ENCODE data around the gene GCN1. TPM values are rescaled to one million over a fixed set of nuclear protein-coding genes. Genes with fewer than 3 reads are reported as not detected.

GCN1 gene
- total RNA-seq, 1 experiment from 2014 or later, result 181 TPM

DNA sequence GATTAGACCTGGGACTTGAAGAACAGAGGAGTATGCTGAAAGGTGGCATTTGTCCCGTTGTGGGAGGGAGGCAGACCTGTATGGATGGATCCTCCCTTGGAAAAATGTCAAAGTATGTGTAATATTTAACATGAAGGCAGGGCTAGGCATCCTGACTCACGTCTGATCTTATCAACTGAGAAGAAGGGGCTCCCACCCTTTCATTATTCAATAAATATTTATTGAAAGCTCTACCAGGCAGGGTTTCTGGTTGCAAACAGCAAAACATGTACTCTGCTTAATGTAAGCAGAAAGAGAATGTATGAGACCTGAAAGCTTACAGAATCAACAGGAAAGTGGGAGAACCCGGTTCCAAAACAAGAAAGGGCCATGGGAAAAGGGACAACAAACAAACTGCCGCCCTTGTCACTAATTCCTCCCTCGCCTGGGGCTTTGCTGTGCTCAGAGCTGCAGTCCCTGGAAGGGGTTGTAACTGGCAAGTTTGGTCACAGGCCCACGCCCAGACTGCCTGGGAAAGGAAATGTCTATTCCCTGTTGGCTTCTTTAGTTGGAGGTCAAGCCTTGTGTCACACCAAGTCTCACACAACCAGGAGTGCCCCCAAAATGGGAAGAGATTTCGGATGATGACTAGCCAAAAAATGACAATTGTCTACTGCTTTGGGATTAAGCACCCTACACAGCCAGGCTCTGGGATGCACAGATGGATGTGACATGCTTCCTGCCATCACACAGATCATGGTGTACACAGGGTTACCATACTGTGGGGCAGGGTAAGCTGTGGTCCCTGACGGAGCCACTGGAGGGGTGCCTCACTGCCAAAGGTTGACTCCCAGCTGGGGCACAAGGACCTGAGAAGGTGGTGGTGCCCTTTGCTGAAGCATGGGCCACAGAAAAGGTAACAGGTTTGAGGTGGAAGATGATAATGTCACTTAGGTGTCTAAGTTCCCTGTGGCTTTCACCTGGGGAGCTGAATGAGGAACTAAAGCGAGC lies 114.8 kb downstream of the GCN1 start:
- no peak overlapping the region for H3K4me3 Mint-ChIP-seq
- H3K9me3 Mint-ChIP-seq, result no peaks in the 10 kb centered on the region
- POLR2A ChIA-PET, result interaction anchor here (0.6 kb wide), 1 partner anchor 299 kb away, joined by 3 read pairs; no protein-coding TSS in a partner anchor
- TF ChIP-seq FOXK1 (CRISPR knock-in tag; IDR thresholded peaks at IDR 0.05) (no peak), NR2C2 (CRISPR knock-in tag; IDR thresholded peaks at IDR 0.05) (no peak), ZMAT4 (CRISPR knock-in tag; IDR thresholded peaks at IDR 0.05) (no peak), ESRRA (CRISPR knock-in tag; IDR thresholded peaks at IDR 0.05; ENCODE audit: borderline replicate concordance) (no peak)
- no peak for ATAC-seq
- H3K27ac Mint-ChIP-seq, result no peak overlapping the region
- CTCF ChIA-PET, result interaction anchor here (2.4 kb wide), 1 partner anchor 7 kb away, joined by 9 read pairs; no protein-coding TSS in a partner anchor
- 0 out of 2 replicates have a peak, but pooled peaks cover 9% of the 10 kb centered on the region for H3K4me1 Mint-ChIP-seq
- H3K36me3 Mint-ChIP-seq, result peaks cover 12% of the 10 kb centered on the region
- DNase-seq (ENCODE audit: low spot score), result no peak
- no peaks in the 10 kb centered on the region for H3K27me3 Mint-ChIP-seq (ENCODE audit: low read depth)

DNA sequence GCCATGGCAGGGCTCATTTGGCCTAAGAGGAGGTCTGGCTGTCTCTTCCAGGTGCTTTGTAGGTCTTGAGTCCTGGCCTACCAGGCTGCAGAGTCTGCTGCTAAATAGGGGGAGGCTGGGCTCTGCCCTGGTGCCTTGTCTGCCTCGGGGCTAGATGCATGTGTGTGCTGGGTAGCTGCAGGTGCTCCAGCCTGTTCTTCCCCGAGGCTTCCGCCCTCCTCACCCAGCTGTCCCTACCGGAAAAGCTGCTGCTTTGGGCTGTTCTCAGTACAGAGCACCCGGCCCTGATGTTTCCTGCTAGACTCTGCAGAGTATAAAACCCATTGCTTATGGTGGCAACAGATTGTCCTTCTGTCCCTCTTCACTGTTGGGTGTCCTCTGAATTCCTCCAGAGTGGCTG lies 115.6 kb downstream of the GCN1 start:
- POLR2A ChIA-PET, result interaction anchor here (0.6 kb wide), 1 partner anchor 299 kb away, joined by 3 read pairs; no protein-coding TSS in a partner anchor
- no peak for TF ChIP-seq SMAD4 (CRISPR knock-in tag; IDR thresholded peaks at IDR 0.05)
- no peak for TF ChIP-seq NFYB (CRISPR knock-in tag; conservative IDR thresholded peaks at IDR 0.05; ENCODE audit: low read depth)
- TF ChIP-seq MXD4 (CRISPR knock-in tag; IDR thresholded peaks at IDR 0.05; ENCODE audit: borderline replicate concordance), result no peak
- TF ChIP-seq SP1 (CRISPR knock-in tag; conservative IDR thresholded peaks at IDR 0.05), result no peak
- TF ChIP-seq IRF2 (CRISPR knock-in tag; IDR thresholded peaks at IDR 0.05; ENCODE audit: borderline replicate concordance, low read depth), result no peak
- TF ChIP-seq ZNF232 (CRISPR knock-in tag; IDR thresholded peaks at IDR 0.05), result no peak
- TF ChIP-seq PRRX2 (CRISPR knock-in tag; IDR thresholded peaks at IDR 0.05), result no peak
- no peak for TF ChIP-seq TEAD4 (CRISPR knock-in tag; IDR thresholded peaks at IDR 0.05)
- no peak for TF ChIP-seq NR1H2 (CRISPR knock-in tag; IDR thresholded peaks at IDR 0.05)
- no peak for TF ChIP-seq ZBTB21 (CRISPR knock-in tag; IDR thresholded peaks at IDR 0.05; ENCODE audit: borderline replicate concordance)
- TF ChIP-seq TEAD1 (CRISPR knock-in tag; IDR thresholded peaks at IDR 0.05), result no peak
- CTCF ChIA-PET, result interaction anchor here (0.7 to 2.4 kb wide), 2 partner anchors 8 to 288 kb away, joined by 4 to 9 read pairs; no protein-coding TSS in a partner anchor
- Mint-ChIP-seq H3K27ac (no peak overlapping the region), H3K27me3 (ENCODE audit: low read depth) (no peaks in the 10 kb centered on the region), H3K4me1 (0 out of 2 replicates have a peak, but pooled peaks cover 6% of the 10 kb centered on the region), H3K36me3 (peaks cover 9% of the 10 kb centered on the region), H3K4me3 (no peak overlapping the region), H3K9me3 (no peaks in the 10 kb centered on the region)
- ATAC-seq (peak; percentile 22; the same call in 1 of the 2 replicates), DNase-seq (ENCODE audit: low spot score) (no peak)

DNA sequence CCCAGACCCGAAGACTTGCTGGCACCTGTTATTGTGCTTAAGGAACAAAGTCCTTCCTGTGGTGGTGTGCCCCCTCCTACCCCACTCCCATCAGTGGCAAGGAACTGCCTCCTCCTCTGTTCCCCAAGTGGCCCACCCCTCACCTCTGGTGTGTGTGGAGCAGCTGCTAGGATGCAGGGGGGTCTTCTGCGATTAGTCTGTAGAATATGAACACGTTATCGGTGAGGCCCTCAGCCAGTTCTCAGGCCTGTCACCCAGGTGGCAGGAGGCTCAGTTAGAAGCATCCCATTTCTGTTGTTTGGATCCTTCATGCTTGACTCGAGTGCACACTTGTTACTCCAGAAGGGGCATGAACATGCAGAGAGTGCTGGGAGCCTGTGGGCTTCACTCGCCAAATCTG lies 117.3 kb downstream of the GCN1 start:
- no peak for DNase-seq (ENCODE audit: low spot score)
- CTCF ChIA-PET, result interaction anchor here (1.5 to 2.4 kb wide), 2 partner anchors 10 to 188 kb away, joined by 3 to 9 read pairs; partner anchors contain the start of gene PXN
- Mint-ChIP-seq H3K36me3 (peaks cover 8% of the 10 kb centered on the region), H3K27me3 (ENCODE audit: low read depth) (no peaks in the 10 kb centered on the region), H3K27ac (no peak overlapping the region), H3K4me3 (no peak overlapping the region), H3K9me3 (no peaks in the 10 kb centered on the region), H3K4me1 (0 out of 2 replicates have a peak, but pooled peaks cover 6% of the 10 kb centered on the region)
- ATAC-seq, result no peak
- POLR2A ChIA-PET, result no interaction called here
- TF ChIP-seq, protein P1, sequence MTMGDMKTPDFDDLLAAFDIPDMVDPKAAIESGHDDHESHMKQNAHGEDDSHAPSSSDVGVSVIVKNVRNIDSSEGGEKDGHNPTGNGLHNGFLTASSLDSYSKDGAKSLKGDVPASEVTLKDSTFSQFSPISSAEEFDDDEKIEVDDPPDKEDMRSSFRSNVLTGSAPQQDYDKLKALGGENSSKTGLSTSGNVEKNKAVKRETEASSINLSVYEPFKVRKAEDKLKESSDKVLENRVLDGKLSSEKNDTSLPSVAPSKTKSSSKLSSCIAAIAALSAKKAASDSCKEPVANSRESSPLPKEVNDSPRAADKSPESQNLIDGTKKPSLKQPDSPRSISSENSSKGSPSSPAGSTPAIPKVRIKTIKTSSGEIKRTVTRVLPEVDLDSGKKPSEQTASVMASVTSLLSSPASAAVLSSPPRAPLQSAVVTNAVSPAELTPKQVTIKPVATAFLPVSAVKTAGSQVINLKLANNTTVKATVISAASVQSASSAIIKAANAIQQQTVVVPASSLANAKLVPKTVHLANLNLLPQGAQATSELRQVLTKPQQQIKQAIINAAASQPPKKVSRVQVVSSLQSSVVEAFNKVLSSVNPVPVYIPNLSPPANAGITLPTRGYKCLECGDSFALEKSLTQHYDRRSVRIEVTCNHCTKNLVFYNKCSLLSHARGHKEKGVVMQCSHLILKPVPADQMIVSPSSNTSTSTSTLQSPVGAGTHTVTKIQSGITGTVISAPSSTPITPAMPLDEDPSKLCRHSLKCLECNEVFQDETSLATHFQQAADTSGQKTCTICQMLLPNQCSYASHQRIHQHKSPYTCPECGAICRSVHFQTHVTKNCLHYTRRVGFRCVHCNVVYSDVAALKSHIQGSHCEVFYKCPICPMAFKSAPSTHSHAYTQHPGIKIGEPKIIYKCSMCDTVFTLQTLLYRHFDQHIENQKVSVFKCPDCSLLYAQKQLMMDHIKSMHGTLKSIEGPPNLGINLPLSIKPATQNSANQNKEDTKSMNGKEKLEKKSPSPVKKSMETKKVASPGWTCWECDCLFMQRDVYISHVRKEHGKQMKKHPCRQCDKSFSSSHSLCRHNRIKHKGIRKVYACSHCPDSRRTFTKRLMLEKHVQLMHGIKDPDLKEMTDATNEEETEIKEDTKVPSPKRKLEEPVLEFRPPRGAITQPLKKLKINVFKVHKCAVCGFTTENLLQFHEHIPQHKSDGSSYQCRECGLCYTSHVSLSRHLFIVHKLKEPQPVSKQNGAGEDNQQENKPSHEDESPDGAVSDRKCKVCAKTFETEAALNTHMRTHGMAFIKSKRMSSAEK (CRISPR knock-in tag; IDR thresholded peaks at IDR 0.05; ENCODE audit: borderline replicate concordance), result no peak
- TF ChIP-seq SP1 (CRISPR knock-in tag; conservative IDR thresholded peaks at IDR 0.05), result no peak
- TF ChIP-seq, protein P2, sequence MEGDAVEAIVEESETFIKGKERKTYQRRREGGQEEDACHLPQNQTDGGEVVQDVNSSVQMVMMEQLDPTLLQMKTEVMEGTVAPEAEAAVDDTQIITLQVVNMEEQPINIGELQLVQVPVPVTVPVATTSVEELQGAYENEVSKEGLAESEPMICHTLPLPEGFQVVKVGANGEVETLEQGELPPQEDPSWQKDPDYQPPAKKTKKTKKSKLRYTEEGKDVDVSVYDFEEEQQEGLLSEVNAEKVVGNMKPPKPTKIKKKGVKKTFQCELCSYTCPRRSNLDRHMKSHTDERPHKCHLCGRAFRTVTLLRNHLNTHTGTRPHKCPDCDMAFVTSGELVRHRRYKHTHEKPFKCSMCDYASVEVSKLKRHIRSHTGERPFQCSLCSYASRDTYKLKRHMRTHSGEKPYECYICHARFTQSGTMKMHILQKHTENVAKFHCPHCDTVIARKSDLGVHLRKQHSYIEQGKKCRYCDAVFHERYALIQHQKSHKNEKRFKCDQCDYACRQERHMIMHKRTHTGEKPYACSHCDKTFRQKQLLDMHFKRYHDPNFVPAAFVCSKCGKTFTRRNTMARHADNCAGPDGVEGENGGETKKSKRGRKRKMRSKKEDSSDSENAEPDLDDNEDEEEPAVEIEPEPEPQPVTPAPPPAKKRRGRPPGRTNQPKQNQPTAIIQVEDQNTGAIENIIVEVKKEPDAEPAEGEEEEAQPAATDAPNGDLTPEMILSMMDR (IDR thresholded peaks at IDR 0.05), result no peak
- TF ChIP-seq FOXJ3 (CRISPR knock-in tag; IDR thresholded peaks at IDR 0.05; ENCODE audit: borderline replicate concordance), result no peak
- TF ChIP-seq ZNF281 (CRISPR knock-in tag; IDR thresholded peaks at IDR 0.05), result no peak
- TF ChIP-seq, protein P3, sequence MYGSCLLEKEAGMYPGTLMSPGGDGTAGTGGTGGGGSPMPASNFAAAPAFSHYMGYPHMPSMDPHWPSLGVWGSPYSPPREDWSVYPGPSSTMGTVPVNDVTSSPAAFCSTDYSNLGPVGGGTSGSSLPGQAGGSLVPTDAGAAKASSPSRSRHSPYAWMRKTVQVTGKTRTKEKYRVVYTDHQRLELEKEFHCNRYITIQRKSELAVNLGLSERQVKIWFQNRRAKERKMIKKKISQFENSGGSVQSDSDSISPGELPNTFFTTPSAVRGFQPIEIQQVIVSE (CRISPR knock-in tag; IDR thresholded peaks at IDR 0.05; ENCODE audit: borderline replicate concordance), result no peak
- no peak for TF ChIP-seq GTF2I (CRISPR knock-in tag; conservative IDR thresholded peaks at IDR 0.05)
- TF ChIP-seq NFE2L1 (CRISPR knock-in tag; IDR thresholded peaks at IDR 0.05), result no peak
